Stimulated activated CD8-positive, alpha-beta memory T cell treated with anti-CD3 and anti-CD28 coated beads, Interleukin-4, amount 100 ng/mL, for 24 hours (primary cell): ENCODE measurements around the gene TSC22D2.
"Not testable (repeated sequence)": the region's sequence is repeated elsewhere in the genome, so short reads cannot be mapped to it uniquely, and the experiment has no call there.

Experiments
- DNase-seq: peaks from one replicate; pipeline ENCODE4 v3.0.0-alpha.2; 2020; ENCODE audit warnings: low read depth

Gene TSC22D2

DNA sequence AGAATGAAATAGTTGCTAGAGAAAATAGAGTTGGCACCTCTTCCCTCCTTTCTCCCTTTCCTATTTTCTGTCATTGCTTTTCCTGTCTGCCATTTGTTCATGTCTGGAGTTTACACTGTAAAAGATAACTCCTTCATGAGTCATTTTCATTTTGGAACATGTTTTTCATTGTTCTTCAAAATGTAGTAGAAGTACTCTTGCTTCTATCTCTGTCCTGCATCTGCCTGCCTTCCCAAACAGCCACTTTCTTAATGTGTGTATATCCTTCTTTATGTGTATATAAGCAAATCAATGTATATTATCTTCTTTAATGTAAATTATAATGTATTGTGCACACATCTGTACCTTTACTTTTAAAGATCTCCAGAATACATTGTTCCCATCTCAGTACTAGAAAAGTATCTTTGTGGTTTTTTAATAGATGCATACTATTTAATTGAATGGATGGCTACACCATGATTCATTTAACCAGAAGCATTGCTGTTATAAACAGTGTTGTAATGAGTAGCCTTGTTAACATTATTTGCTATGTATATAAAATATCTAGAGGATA is 41.1 kb downstream of the TSC22D2 start:
- DNase-seq, result no peak

DNA sequence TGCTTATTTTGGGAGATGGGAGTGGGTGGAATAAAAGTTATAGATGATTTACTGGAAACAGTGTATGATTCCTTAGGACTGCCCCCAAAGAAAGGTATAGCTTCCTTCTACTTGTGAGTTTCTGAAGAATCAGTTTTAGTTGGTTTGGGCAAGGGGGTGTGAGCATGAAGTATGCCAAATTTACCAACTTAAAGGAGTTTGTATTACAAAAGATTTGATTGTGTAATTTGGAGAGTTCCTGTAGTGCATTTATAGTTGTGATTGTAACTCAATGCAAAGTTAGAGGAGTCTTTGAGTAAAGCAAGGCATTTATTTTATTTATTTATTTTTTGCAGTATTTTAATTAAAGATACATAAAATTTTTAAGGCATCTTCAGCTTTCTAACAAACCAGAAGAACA is 42.8 kb downstream of the TSC22D2 start:
- no peak for DNase-seq

DNA sequence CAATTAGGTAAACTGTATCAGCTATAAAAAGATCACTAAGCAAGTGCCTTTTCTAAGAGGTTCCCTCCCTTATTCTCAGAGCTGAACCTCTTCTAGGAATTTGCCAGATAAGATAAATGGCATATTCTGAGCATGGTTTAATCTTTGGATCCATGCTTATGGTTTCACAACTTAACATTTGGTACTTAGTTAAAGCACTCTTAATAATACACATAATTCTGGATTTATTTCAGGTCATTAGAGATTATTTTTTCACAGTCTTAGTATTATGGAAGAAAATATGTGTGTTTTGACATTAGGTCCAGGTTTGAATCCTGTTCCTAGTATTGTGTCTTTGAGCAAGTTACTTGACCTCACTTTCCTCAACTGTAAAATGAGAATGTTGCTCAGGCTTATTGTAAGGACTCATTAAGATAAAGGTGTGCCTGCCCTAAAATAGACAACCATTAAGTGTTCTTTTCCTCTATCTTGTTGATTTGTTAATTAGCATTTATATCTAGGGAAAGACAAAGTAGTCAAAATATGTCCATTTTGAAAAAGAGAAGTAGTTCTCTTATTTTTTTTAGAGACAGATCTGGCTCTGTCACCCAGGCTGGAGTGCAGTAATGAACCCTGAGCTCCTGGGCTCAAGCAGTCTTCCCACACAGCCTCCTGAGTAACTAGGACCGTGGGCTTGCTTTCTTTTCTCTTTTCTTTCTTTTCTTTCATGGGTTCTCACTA is 43.4 kb downstream of the TSC22D2 start:
- DNase-seq, result no peak

DNA sequence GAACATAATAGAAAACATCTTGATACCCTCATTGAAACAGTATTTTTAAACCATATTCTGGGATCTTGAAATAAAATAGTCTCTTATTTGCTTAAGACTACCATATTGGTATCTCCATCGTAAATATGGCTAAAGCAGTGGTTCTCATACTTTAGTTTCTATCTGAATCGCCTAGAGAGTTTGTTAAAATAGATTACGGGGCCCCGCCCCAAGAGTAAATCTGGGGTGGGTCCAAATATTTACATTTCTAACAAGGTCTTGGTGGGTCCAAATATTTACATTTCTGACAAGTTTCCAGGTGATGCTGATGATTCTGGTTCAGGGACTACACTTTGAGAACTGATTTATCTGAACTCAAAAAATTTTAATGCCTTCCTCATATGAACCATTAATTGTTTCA is 45.3 kb downstream of the TSC22D2 start:
- DNase-seq, result no peak

DNA sequence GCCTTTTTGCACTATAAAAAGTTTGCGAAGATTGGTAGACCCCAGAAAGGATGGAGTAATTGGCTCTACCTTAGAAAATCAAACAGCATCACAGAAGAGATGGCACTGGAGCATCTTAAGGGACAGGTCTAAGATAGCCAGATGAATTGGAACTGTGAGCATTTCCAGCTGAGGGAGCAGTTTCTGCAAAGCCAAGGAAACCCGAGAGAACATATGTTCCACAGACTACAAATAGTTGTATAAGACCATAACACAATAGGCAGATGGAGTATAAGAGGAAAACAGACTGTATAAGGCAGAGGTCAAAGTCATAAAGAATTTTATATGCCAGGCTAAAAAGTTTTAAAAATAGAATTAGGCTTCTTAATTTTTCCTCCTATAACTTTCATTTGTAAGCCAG is 46.0 kb downstream of the TSC22D2 start:
- DNase-seq, result no peak

DNA sequence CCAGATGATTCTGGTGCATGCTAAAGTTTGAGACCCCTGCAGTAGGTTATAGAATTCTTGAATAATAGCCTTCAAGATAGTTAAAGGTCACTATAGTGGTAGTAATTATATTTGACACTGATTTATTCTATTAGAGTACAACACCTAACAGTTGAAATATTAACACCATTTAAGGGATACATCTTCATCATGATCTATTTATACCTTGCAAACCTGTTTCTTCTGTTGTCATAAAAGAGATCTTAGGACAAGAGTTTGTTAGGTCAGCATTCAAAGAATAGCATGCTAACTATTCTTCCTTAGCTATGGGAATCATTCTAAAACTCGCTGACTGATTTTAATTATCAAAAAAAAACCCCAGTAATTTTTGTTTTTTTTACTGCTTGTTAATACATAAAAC is 46.5 kb downstream of the TSC22D2 start:
- DNase-seq, result no peak

DNA sequence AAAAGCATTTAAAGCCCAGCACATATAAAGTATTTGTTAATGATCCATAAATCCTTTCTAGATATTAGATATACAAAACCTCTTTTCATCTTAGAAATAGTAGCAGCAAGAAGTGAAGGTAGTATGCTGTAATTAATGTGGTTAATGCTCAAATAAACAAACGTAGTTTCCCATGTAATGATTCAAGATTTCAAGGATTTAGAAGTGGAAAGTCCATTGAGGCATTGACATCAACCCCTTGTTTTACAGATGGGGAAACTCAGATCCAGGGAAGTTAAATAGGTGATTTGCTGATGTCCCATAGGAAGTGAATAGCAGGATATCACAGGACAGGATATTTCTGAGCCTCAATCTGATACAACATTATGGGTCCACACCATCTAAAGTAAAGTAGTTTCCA is 47.2 kb downstream of the TSC22D2 start:
- DNase-seq, result no peak

DNA sequence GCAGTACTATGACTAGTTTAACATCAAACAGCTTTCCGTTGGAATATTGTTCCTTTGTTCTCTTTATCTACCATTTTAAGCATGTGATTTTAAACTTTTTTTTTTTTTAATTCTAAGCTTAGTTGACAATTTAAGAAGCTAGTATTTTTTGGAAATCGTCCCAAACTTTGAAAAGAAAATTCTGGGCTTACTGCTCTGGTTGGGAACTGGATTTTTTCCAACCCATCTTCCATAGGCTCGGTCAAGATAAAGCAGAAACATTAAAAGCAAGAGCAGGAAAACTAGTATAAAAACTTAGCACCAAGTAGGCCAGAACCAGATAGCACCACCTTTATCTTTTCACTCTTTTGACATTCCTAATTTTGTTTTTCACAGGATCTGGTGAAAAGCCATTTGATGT is 49.9 kb downstream of the TSC22D2 start:
- no peak for DNase-seq

DNA sequence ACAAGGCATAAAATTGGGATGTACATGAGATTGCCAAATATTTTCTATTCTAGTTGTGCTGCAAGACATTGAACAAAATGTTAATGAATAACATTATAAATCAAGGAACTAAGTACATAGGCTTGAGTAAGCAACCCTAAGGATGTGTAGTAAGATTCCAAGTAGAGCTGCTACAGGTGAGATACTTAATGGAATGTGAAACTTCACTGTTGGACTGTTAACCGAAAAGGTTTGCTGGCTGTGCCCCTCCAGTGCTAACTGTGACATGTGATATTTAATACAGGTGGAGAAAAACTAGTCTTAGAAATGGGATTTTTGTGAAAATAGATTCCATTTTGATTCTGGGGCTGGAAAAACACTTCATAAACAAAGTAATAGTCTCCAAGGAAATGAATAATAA is 52.4 kb downstream of the TSC22D2 start:
- no peak for DNase-seq

DNA sequence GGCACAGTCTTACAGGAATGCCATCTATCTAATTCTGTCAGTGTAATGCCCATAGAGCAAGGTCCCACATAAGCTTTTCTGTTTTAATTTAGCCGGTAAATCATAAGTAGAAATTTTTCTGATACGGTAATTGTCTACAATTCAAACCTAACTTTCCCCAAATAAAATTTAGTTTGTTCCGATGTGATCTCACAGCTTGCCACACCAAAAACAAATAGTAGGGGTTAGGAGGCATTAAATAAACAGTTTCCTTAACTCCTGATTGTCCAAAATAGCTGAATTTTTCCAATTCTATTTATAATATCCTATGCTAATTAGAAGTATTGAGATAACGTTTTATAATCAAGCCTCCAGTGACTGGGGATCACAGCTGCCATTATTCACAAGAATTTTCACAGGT is 53.3 kb downstream of the TSC22D2 start:
- DNase-seq, result no peak

DNA sequence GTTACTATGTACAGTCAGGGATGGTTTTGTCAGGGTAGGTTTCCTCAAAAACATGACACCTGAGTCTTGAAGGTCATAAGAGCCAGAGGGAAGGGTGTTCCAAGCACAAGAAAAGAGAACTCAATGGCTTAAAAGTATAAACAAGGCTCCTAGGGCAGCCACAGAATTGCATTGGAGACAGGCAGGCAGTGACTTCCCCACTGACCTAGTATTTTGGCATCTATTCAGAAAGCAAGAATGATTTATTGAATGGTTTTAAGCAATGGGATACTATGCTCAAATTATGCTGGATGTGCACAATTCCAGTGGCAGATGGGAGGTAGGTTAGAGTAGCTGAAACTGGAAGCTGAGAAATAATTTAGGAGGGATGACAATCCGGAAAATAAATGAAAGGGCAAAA is 54.0 kb downstream of the TSC22D2 start:
- DNase-seq, result no peak

DNA sequence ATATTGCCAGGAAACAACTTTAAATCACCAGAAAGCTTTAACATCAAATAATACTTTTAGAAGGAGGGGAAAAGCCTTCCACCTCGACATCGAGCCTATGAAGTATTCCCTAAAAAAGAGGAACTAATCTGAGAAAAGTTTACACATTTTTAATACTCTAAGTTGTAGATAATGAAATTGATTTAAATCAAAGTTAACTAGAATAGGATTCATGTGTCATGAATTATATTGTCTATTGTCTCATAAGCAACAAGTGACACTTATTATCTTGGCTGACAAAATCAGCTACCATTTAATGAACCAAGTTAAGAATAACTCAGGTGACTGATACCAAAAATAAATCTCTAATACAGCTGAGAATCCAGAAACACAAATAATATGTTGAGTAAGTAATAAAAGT is 56.6 kb downstream of the TSC22D2 start:
- no peak for DNase-seq

DNA sequence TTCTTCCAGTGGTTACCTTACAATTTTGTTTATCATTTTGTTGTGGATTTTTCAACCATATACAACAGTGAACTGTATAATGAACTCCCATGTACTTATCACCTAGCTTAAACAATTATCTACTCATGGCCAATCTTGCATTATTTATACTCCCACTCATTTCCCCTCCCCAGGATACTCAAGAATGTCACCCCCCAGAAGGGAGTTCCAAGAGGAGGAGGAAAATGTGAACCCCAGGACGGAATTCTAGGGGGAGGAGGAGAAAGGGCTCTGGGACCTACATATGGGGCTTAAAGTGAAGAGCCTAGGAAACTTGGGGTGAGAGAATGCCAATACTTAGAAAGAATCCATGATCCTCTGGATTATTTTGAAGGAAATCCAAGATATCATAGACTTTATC is 59.3 kb downstream of the TSC22D2 start:
- DNase-seq, result no peak

DNA sequence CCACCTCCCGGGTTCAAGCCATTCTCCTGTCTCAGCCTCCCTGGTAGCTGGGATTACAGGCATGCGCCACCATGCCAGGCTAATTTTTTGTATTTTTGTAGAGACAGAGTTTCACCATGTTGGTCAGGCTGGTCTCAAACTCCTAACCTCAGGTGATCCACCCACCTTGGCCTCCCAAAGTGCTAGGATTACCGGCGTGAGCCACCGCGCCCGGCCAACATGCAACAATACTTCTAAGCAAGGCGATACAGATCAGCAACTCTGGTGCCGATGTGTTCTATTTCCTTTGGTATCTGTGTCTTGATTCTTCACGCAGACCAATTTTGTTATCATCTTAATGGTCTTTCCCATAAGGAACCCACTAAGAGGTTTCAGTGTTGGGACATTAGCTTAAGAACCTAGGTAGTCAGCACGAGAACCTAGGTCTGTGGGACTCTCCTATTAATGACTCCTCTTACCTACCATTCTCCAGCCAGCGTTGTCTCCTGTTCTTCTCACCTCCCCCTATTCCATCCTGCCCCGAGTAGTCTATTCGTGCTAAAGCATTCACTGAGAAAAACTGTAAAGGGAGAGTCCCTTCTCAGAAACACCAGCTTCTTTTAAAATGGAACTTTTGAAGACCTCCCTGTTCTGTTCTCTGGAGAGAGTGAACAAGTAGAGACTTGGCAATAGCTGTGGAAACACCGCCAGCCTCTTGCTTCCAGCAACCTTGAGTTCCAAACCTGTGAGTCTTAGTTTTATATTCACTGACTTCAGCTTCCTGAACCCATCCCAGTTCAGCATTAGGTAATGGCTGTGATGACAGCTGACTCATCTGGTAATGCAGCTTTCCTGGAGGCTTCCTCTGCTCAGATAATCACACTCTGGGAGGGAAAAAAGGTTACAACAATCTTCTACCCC is 61.2 kb downstream of the TSC22D2 start:
- no peak for DNase-seq

DNA sequence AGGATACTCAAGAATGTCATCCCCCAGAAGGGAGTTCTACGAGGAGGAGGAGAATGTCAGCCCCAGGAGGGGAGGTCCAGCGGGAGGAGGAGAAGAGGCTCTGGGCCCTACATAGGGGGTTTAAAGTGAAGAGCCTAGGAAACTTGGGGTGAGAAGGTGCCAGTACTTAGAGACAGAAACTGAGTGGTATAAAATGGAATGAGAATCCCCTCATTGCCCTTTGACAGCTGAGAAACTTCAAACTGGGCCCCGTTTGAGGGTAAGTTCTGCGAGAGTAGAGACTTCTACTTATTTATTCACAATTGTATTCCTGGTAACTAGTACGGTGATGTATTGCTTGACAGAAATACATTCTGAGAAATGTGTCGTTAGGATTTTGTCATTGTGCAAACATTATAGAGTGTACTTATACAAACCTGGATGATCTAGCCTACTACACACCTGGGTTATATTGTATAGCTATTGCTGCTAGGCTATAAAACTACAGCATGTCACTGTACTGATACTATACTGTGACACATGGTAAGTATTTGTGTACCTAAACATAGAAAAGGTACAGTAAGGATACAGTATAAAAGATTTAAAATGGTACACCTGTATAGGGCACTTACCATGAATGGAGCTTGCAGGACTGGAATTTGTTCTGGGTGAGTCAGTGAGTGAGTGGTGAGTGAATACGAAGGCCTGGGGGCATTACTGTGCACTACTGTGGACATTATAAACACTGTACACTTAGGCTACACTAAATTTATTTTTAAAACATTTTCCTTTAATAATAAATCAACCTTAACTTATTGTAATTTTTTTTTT is 62.0 kb downstream of the TSC22D2 start:
- no peak for DNase-seq

DNA sequence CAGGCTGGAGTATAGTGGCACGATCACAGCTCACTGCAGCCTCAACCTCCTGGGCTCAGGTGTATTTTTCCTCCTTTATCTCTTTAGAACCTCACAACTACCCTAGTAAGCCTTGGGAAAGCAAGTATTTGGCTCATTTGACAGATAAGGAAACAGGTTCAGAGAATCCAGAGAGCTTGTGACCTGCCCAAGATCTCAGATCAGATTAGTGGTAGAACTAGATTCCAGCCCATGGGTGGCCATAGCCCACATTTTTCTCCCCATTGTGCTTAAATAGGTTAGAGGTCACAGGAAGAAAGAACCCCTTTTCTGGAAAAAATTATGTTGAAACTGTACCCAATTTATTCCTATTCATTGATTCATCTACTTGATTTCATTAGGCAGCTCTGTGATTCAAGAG is 64.3 kb downstream of the TSC22D2 start:
- no peak for DNase-seq

DNA sequence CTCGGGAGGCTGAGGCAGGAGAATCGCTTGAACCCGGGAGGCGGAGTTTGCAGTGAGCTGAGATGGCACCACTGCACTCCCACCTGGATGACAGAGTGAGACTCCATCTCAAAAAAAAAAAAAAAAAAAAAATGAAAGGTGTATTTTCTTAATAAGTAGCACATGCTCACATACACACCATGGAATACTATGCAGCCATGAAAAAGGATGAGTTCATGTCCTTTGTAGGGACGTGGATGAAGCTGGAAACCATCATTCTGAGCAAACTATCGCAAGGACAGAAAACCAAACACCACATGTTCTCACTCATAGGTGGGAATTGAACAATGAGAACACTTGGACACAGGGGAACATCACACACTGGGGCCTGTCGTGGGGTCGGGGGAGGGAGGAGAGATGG is 65.1 kb downstream of the TSC22D2 start:
- not testable (repeated sequence) for DNase-seq

DNA sequence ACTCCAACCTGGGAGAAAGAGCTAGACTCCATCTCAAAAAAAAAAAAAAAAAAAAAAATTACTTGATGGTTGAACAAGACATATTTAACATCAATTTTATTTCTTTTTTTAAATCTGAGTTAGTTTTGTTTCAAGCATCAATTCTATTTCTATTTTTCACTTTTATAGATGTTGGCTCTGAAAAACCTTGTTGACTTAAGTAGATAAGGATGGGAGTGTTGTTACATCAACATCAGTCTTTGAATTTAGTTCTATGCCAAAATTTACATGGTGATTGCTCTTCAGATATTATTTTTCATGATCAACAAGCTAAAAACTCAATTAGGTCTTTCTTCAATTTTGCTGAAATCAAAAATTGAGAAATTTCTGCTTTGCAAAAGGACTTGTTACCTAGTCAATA is 71.3 kb downstream of the TSC22D2 start:
- no peak for DNase-seq

DNA sequence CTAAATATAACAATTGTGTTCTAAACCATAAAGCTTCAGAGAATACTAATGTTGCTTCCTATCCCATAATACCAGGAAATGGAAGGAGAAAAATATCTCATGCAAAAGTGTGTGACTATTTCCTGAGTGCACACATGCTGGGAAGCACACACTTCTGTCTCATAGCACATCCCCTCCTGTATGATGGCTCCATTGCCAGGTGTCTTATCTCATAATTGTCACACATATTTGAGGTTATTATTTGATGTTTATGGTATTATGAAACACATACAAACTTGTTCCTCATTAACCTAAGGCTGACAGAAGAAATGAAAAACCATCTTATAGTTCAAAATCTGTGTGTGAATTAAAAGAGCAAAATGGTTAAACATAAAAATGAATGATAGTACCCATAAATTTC is 72.8 kb downstream of the TSC22D2 start:
- no peak for DNase-seq

DNA sequence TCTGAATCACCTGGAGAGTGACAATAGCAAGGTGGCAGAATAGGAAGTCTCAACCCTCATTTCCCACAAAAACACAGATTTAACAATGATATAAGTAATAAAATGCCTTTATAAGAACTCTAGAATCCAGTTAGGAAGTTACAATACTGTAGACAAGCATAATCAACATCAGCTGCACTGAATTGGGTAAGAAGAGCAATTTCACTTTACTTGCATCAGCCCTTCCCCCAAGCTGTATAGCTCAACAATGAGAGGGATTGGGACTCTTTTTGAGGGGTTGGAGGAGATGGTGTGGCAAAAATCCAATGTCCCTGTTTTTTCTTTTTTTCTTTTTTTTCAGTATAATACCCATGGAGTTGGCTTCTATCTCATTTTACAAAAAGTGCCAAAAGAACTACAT is 75.1 kb downstream of the TSC22D2 start:
- no peak for DNase-seq

DNA sequence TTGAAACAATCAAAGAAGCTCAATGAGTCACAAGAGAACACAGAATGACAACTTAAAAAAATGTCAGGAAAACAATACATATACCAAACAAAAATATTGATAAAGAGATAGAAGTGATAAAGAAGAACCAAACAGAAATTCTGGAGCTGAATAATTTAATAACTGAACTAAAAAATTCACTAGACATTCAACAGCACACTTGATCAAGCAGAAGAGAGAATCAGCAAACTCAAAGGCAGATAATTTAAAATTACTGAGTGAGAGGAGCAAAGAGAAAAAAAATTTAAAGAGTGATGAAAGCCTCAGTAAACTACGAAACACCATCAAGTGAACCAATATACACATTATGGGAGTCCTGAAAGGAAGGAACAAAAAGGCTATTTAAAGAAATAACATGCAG is 76.3 kb downstream of the TSC22D2 start:
- no peak for DNase-seq

DNA sequence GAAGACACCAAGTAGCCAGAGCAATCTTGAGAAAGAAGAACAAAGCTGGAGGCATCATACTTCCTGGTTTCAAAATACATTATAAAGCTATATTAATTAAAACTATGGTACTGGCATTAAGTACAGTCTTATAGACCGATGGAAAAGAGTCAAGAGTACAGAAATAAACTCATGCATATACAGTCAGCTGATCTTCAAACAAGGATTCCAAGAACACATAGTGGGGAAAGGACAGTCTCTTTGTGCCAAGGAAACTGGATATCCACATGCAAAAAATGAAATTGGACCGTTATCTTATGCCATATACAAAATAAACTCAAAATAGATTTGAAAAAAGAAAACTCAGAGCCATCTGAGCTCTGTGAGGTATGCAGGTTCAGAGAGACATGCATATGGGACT is 80.8 kb downstream of the TSC22D2 start:
- DNase-seq, result no peak
